Activated T-cell treated with anti-CD3 and anti-CD28 coated beads, Interleukin-2, amount 50 U/mL, for 72 hours (primary cell): ENCODE results near the gene TPD52L2. TPM values are rescaled to one million over a fixed set of nuclear protein-coding genes. Genes with fewer than 3 reads are reported as not detected.

Experiments
- ATAC-seq, 2 donors: fragments of 150-1000 bp; cut with Tn5 transposase; replicated peaks in 1 of 2; 2 replicates each; pipeline ENCODE4 v1.10.0; 2021; ENCODE audit warnings: moderate library complexity in 2 of 2, mild to moderate bottlenecking in 1 of 2
- DNase-seq, 2 donors: peaks; one replicate each; pipeline ENCODE4 v3.0.0; 2021 to 2022; ENCODE audit warnings: mixed read lengths in 1 of 2
- H3K27ac Mint-ChIP-seq: one replicate; pipeline ENCODE4 v1.8.0; 2022; ENCODE audit warnings: mild to moderate bottlenecking, moderate library complexity, mixed read lengths
- H3K27me3 Mint-ChIP-seq: one replicate; pipeline ENCODE4 v1.8.0; 2022; ENCODE audit warnings: low read depth, mixed read lengths
- H3K36me3 Mint-ChIP-seq, 2 donors: one replicate each; pipeline ENCODE4 v1.8.0; 2022; ENCODE audit warnings: mixed read lengths in 2 of 2, mild to moderate bottlenecking in 1 of 2; ENCODE audit not compliant: insufficient read depth in 2 of 2
- H3K4me1 Mint-ChIP-seq: one replicate; pipeline ENCODE4 v1.8.0; 2022; ENCODE audit warnings: low read depth, mixed read lengths
- H3K4me3 Mint-ChIP-seq, 2 donors: one replicate each; pipeline ENCODE4 v1.8.0; 2022; ENCODE audit warnings: mild to moderate bottlenecking in 2 of 2, mixed read lengths in 2 of 2, moderate library complexity in 2 of 2
- H3K9me3 Mint-ChIP-seq, 2 donors: one replicate each; pipeline ENCODE4 v1.8.0; 2022; ENCODE audit warnings: mixed read lengths in 2 of 2
- total RNA-seq, 2 donors: library from RNA; stranded (reverse); gene quantifications; one replicate each; pipeline ENCODE4 v1.2.3, GENCODE V29; 2022

TPD52L2 gene
- total RNA-seq, 2 donors from 2014 or later: 71.5 to 76.8 TPM

- H3K36me3 Mint-ChIP-seq: peaks cover 5 to 14% of the 10 kb centered on the region in 2 donors
- DNase-seq (no peak), ATAC-seq (no peak)
- H3K4me1 Mint-ChIP-seq: peaks cover 14% of the 10 kb centered on the region
- no peak overlapping the region for H3K27ac Mint-ChIP-seq
- no peak overlapping the region for H3K4me3 Mint-ChIP-seq
- no peaks in the 10 kb centered on the region for H3K27me3 Mint-ChIP-seq
- no peaks in the 10 kb centered on the region for H3K9me3 Mint-ChIP-seq
These were observed 17.5 kb downstream of the TPD52L2 start for GRCh38 chr20:63882257-63883200.

DNA sequence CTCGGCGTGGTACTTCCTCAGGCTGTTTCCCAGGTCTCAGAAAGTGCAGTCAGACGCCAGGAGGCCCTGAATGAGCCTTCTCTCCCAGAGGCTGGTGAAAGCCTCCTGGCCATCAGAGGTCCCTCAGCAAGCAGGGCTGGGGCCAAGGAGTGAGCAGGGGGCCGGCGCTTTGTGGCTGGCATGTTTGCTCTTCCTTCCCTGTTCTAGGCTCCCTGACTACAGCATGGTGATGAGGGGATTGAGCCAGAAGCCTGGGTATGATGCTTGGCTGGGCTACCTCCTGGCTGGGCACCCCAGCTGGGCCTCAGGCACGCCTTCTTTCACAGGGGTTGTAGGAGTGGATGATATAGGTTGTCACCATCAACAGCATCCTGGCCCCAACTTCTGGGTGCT, 18.1 kb downstream of the TPD52L2 start:
- no peaks in the 10 kb centered on the region for H3K9me3 Mint-ChIP-seq
- ATAC-seq (no peak), DNase-seq (no peak)
- no peak overlapping the region for H3K4me3 Mint-ChIP-seq
- H3K27ac Mint-ChIP-seq: no peak overlapping the region
- peaks cover 2 to 14% of the 10 kb centered on the region in 2 donors for H3K36me3 Mint-ChIP-seq
- H3K27me3 Mint-ChIP-seq: no peaks in the 10 kb centered on the region
- peaks cover 14% of the 10 kb centered on the region for H3K4me1 Mint-ChIP-seq

DNA sequence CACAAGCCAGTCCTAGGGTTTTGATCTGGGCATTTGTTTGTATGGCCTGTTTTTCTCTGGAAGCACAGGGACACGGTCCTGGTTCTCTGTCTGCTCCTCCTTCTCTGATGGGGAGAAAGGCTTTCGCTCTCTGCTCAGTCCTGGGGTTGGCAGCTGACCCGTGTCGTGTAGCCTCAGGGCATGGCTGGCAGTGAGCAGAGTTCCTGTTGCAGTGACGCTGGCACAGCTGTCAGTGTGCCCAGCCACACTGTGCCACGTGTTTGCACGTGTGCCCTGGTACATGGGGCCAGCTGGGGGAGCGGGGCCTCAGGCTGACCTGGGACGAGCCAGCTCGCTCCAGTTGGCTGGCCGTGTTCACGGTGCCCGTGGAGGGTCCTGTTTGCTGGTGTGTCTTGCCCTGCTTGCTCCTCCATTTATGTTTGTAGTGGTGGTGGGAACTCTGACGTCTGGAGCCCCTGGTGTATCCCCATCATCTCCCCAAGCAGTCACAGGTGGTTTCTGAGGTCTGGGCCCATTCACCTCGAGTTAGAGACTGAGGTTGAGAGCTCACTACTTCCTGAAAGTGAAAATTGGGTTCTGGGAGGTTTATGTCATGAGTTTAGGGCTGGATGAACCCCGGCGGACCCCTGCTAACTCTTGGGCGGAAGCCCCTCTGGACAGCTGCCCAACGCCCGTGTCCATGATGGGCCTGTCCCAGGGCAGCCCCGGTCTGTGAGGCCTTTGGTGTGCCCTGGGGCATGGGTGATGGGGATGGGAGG, 19.6 kb downstream of the TPD52L2 start:
- Mint-ChIP-seq H3K9me3 (no peaks in the 10 kb centered on the region), H3K36me3 (peaks cover 2 to 14% of the 10 kb centered on the region in 2 donors), H3K4me3 (no peak overlapping the region), H3K27me3 (no peaks in the 10 kb centered on the region), H3K4me1 (peaks cover 14% of the 10 kb centered on the region), H3K27ac (no peak overlapping the region)
- ATAC-seq (peak; percentile 62 to 74), DNase-seq (peak in 1 of 2 donors; percentile 39)

DNA sequence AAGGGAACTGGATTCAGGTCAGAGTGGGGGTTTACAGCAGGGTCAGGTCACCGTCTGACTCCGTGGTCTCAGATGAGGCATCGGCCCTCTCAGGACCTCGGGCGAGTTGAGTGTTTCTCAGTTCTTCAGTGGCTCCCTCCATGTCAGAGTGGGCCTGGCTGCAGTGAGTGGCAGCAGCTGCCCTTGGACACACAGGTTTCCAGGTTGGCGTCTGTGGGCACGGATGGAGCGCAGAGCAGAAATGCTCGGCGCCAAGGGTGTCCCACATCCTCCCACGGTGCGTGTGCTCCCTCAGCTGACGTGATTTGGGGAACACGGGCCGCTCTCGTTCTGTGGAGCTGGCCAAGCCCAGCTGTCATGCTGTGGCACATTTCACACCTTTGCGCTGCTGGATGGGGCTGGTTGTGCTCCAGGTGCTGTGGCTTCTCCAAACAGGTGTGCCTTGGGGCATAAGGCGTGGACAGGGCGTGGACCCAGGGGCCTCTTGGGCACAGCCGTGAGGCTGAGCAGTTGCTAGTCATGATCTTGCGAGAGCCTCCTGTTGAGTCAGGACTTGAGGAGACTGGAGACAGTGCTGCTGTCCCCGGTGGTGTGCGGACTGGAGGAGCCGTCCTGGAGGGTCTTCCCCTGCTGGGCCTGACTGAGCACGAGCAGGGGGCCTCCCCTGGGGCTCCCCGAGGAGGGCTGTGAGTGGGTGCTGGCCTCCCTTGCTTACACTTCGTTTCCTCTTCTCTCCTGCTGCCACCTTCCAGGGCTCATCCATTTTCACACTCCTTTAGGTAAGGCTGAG, 20.4 kb downstream of the TPD52L2 start:
- peaks cover 2 to 15% of the 10 kb centered on the region in 2 donors for H3K36me3 Mint-ChIP-seq
- H3K27ac Mint-ChIP-seq: no peak overlapping the region
- peaks cover 14% of the 10 kb centered on the region for H3K4me1 Mint-ChIP-seq
- H3K9me3 Mint-ChIP-seq: no peaks in the 10 kb centered on the region
- no peak overlapping the region for H3K4me3 Mint-ChIP-seq
- DNase-seq (no peak), ATAC-seq (peak; percentile 25 to 56)
- H3K27me3 Mint-ChIP-seq: no peaks in the 10 kb centered on the region

GRCh38 chr20:63886054-63886419, 21.0 kb downstream of the TPD52L2 start:
- no peak for ATAC-seq
- H3K27me3 Mint-ChIP-seq: no peaks in the 10 kb centered on the region
- H3K9me3 Mint-ChIP-seq: no peaks in the 10 kb centered on the region
- H3K27ac Mint-ChIP-seq: no peak overlapping the region
- DNase-seq: no peak
- peaks cover 2 to 14% of the 10 kb centered on the region in 2 donors for H3K36me3 Mint-ChIP-seq
- peaks cover 14% of the 10 kb centered on the region for H3K4me1 Mint-ChIP-seq
- no peak overlapping the region for H3K4me3 Mint-ChIP-seq

GRCh38 chr20:63886921-63887320, 21.9 kb downstream of the TPD52L2 start:
- Mint-ChIP-seq H3K4me3 (no peak overlapping the region), H3K36me3 (peaks cover 2 to 13% of the 10 kb centered on the region in 2 donors), H3K27me3 (no peaks in the 10 kb centered on the region), H3K27ac (no peak overlapping the region), H3K4me1 (peaks cover 14% of the 10 kb centered on the region), H3K9me3 (no peaks in the 10 kb centered on the region)
- DNase-seq (no peak), ATAC-seq (no peak)

GRCh38 chr20:63889241-63890200, 24.5 kb downstream of the TPD52L2 start:
- Mint-ChIP-seq H3K4me1 (peaks cover 20% of the 10 kb centered on the region), H3K27ac (no peak overlapping the region), H3K36me3 (peaks cover 0 to 7% of the 10 kb centered on the region in 2 donors), H3K4me3 (no peak overlapping the region), H3K9me3 (no peaks in the 10 kb centered on the region), H3K27me3 (no peaks in the 10 kb centered on the region)
- no peak for ATAC-seq
- no peak for DNase-seq

- Mint-ChIP-seq H3K9me3 (no peaks in the 10 kb centered on the region), H3K27me3 (no peaks in the 10 kb centered on the region), H3K4me1 (peaks cover 14% of the 10 kb centered on the region), H3K27ac (no peak overlapping the region), H3K4me3 (no peak overlapping the region), H3K36me3 (peaks cover 0 to 6% of the 10 kb centered on the region in 2 donors)
- ATAC-seq (no peak), DNase-seq (no peak)
These were observed 25.1 kb downstream of the TPD52L2 start for GRCh38 chr20:63890201-63890576.

- peaks cover 0 to 6% of the 10 kb centered on the region in 2 donors for H3K36me3 Mint-ChIP-seq
- H3K4me1 Mint-ChIP-seq: peaks cover 12% of the 10 kb centered on the region
- H3K4me3 Mint-ChIP-seq: no peak overlapping the region
- H3K27me3 Mint-ChIP-seq: no peaks in the 10 kb centered on the region
- ATAC-seq: no peak
- no peak overlapping the region for H3K27ac Mint-ChIP-seq
- no peak for DNase-seq
- no peaks in the 10 kb centered on the region for H3K9me3 Mint-ChIP-seq
These were observed 25.5 kb downstream of the TPD52L2 start for GRCh38 chr20:63890616-63891015.

GRCh38 chr20:63891061-63892002, 26.3 kb downstream of the TPD52L2 start:
- Mint-ChIP-seq H3K36me3 (peaks cover 0 to 6% of the 10 kb centered on the region in 2 donors), H3K4me3 (no peak overlapping the region), H3K9me3 (no peaks in the 10 kb centered on the region), H3K4me1 (peaks cover 19% of the 10 kb centered on the region), H3K27ac (no peak overlapping the region), H3K27me3 (no peaks in the 10 kb centered on the region)
- ATAC-seq (no peak), DNase-seq (no peak)

DNA sequence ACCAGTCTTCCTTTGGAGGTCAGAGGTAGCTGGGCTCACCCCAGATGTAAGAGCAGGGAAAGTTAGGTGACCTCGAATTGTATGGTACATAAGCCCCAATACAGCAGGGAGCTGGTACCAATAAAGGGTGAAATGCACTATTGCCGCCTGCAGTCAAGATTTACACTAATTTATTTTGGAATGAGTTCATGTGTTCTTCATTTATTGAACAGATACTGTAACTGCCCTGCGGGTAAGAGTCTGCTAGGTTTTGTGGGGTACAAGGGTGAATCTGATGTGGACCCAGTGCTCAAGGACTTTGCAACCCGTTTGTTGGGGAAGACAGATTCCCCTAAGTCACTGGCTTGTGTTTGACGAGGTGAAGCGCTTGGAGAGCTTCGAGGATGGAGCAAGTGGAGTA, 27.3 kb downstream of the TPD52L2 start:
- no peaks in the 10 kb centered on the region for H3K27me3 Mint-ChIP-seq
- H3K9me3 Mint-ChIP-seq: no peaks in the 10 kb centered on the region
- peaks cover 24% of the 10 kb centered on the region for H3K4me1 Mint-ChIP-seq
- no peak overlapping the region for H3K4me3 Mint-ChIP-seq
- peaks cover 2 to 3% of the 10 kb centered on the region in 2 donors for H3K36me3 Mint-ChIP-seq
- no peak for ATAC-seq
- no peak overlapping the region for H3K27ac Mint-ChIP-seq
- DNase-seq: no peak
